SK-N-SH treated with all-trans-retinoic acid at 6 μM for 48 hours (cell line): Measurements from ENCODE around the gene NDOR1.

ENCODE experiments used
- ATAC-seq: fragments of 200-7000 bp; cut with Tn5 transposase; 3 replicates; pipeline ENCODE4 v1.9.1; 2020; ENCODE audit warnings: mild to moderate bottlenecking, moderate library complexity
- BACH2 ChIP-seq: fragments of 250-450 bp; sonication (Bioruptor Pico); IDR thresholded peaks from 2 replicates; pipeline ENCODE4 v1.9.0; 2021; ENCODE audit warnings: mild to moderate bottlenecking, borderline replicate concordance
- CREB5 ChIP-seq: fragments of 250-450 bp; sonication (Bioruptor Pico); IDR thresholded peaks from 2 replicates; pipeline ENCODE4 v1.5.1; 2020; ENCODE audit warnings: low read depth, mild to moderate bottlenecking, moderate library complexity
- CSRNP3 ChIP-seq: fragments of 250-450 bp; sonication (Bioruptor Pico); IDR thresholded peaks from 2 replicates; pipeline ENCODE4 v1.5.1; 2021; ENCODE audit warnings: mild to moderate bottlenecking, moderate library complexity
- ESRRG ChIP-seq: fragments of 250-450 bp; sonication (Bioruptor Pico); IDR thresholded peaks from 2 replicates; pipeline ENCODE4 v1.6.1; 2021; ENCODE audit warnings: mild to moderate bottlenecking
- GLIS3 ChIP-seq: fragments of 250-450 bp; sonication (Bioruptor Pico); IDR thresholded peaks from 2 replicates; pipeline ENCODE4 v1.5.0; 2020; ENCODE audit warnings: mild to moderate bottlenecking, moderate library complexity
- ISL1 ChIP-seq: fragments of 250-450 bp; sonication (Bioruptor Pico); IDR thresholded peaks from 2 replicates; pipeline ENCODE4 v2.1.2; 2022; ENCODE audit warnings: mild to moderate bottlenecking, moderate library complexity
- OSR1 ChIP-seq: fragments of 250-450 bp; sonication (Bioruptor Pico); IDR thresholded peaks from 2 replicates; pipeline ENCODE4 v1.8.0; 2022; ENCODE audit warnings: moderate library complexity, mild to moderate bottlenecking, inconsistent platforms
- PATZ1 ChIP-seq: fragments of 250-450 bp; sonication (Bioruptor Pico); IDR thresholded peaks from 2 replicates; pipeline ENCODE4 v1.8.0; 2020; ENCODE audit warnings: mild to moderate bottlenecking, moderate library complexity, borderline replicate concordance
- PPARA ChIP-seq: fragments of 250-450 bp; sonication (Bioruptor Pico); IDR thresholded peaks from 2 replicates; pipeline ENCODE4 v1.5.0; 2020; ENCODE audit warnings: mild to moderate bottlenecking, borderline replicate concordance
- RARB ChIP-seq: fragments of 250-450 bp; sonication (Bioruptor Pico); IDR thresholded peaks from 2 replicates; pipeline ENCODE4 v1.8.0; 2021; ENCODE audit warnings: mild to moderate bottlenecking, moderate library complexity
- SNAI2 ChIP-seq: fragments of 250-450 bp; sonication (Bioruptor Pico); IDR thresholded peaks from 2 replicates; pipeline ENCODE4 v1.5.0; 2020; ENCODE audit warnings: mild to moderate bottlenecking, moderate library complexity
- TCF4 ChIP-seq: fragments of 250-450 bp; sonication (Bioruptor Pico); IDR thresholded peaks from 2 replicates; pipeline ENCODE4 v1.8.0; 2021; ENCODE audit warnings: mild to moderate bottlenecking, moderate library complexity, borderline replicate concordance
- TSHZ2 ChIP-seq: fragments of 250-450 bp; sonication (Bioruptor Pico); IDR thresholded peaks from 2 replicates; pipeline ENCODE4 v1.5.0; 2020; ENCODE audit warnings: mild to moderate bottlenecking, moderate library complexity
- ZFP3 ChIP-seq: fragments of 250-450 bp; sonication (Bioruptor Pico); IDR thresholded peaks from 2 replicates; pipeline ENCODE4 v1.5.0; 2020; ENCODE audit warnings: mild to moderate bottlenecking, moderate library complexity
- ZFP30 ChIP-seq: fragments of 450-650 bp; formaldehyde crosslinking; IDR thresholded peaks from 2 replicates; pipeline ENCODE4 v1.5.0; 2022; ENCODE audit warnings: mild to moderate bottlenecking, moderate library complexity
- ZNF565 ChIP-seq: fragments of 450-650 bp; formaldehyde crosslinking; conservative IDR thresholded peaks from 2 replicates; pipeline ENCODE4 v1.5.0; 2020; ENCODE audit warnings: low read depth, mild to moderate bottlenecking, moderate library complexity

Gene NDOR1

GRCh38 chr9:137229903-137230704 lies 24.6 kb downstream of the NDOR1 start (continued):
- TF ChIP-seq TSHZ2 (CRISPR knock-in tag) (no peak), RARB (CRISPR knock-in tag) (no peak), ESRRG (CRISPR knock-in tag) (no peak), ZFP3 (no peak), ISL1 (no peak), ZFP30 (no peak), GLIS3 (no peak), ZNF565 (CRISPR knock-in tag) (no peak), BACH2 (CRISPR knock-in tag) (no peak), CREB5 (no peak), PPARA (CRISPR knock-in tag) (no peak), CSRNP3 (CRISPR knock-in tag) (no peak)

GRCh38 chr9:137230705-137231371 lies 25.3 kb downstream of the NDOR1 start, which contains the start of gene SLC34A3:
Gene SLC34A3 (plus strand): TSS chr9:137230901. CDS start chr9:137231703, 802 bp downstream.
- ATAC-seq, result no peak
- TF ChIP-seq CSRNP3 (CRISPR knock-in tag) (no peak), ZNF565 (CRISPR knock-in tag) (no peak), GLIS3 (no peak), RARB (CRISPR knock-in tag) (no peak), TSHZ2 (CRISPR knock-in tag) (no peak)
- TF ChIP-seq, all 23 proteins: peak for 0

- TF ChIP-seq SNAI2 (CRISPR knock-in tag) (no peak), PPARA (CRISPR knock-in tag) (no peak), TCF4 (no peak), OSR1 (no peak), ZFP3 (no peak), RARB (CRISPR knock-in tag) (no peak), PATZ1 (CRISPR knock-in tag) (no peak)
- TF ChIP-seq, all 23 proteins: peak for 0
- no peak for ATAC-seq
Measured at GRCh38 chr9:137231372-137232039, 26.0 kb downstream of the NDOR1 start.
